Measurements from ENCODE around the gene METTL25.

METTL25 gene

GRCh38 chr12:82358200-82359114 is at the start of gene METTL25, which contains the start of gene CCDC59:
METTL25 (plus strand) TSS chr12:82358529; CDS start chr12:82358566, 37 bp downstream.
CCDC59 (minus strand) TSS chr12:82358387; CDS start chr12:82358376, 11 bp downstream.
- H3K4me3 ChIP-seq (ENCODE audit: low read depth, low read length) = peak within 1 kb of the TSS; percentile 100
- peak; percentile 87 for TF ChIP-seq CTCF (IDR thresholded peaks at IDR 0.05; ENCODE audit: low read depth, low read length)

- H3K4me3 ChIP-seq (ENCODE audit: low read depth, low read length) = no peak overlapping the region
- no peak for TF ChIP-seq CTCF (IDR thresholded peaks at IDR 0.05; ENCODE audit: low read depth, low read length)
Observed at GRCh38 chr12:82314406-82314892, 43.9 kb upstream of the METTL25 start.

- TF ChIP-seq CTCF (IDR thresholded peaks at IDR 0.05; ENCODE audit: low read depth, low read length) = no peak
- H3K4me3 ChIP-seq (ENCODE audit: low read depth, low read length) = no peak overlapping the region
Observed at GRCh38 chr12:82319276-82319675, 39.1 kb upstream of the METTL25 start.

- no peak overlapping the region for H3K4me3 ChIP-seq (ENCODE audit: low read depth, low read length)
- TF ChIP-seq CTCF (IDR thresholded peaks at IDR 0.05; ENCODE audit: low read depth, low read length) = no peak
Observed at GRCh38 chr12:82325540-82326336, 32.6 kb upstream of the METTL25 start.

GRCh38 chr12:82326905-82327503 is 31.3 kb upstream of the METTL25 start:
- no peak overlapping the region for H3K4me3 ChIP-seq (ENCODE audit: low read depth, low read length)
- peak; percentile 12; the same call in 1 of the 2 replicates for TF ChIP-seq CTCF (IDR thresholded peaks at IDR 0.05; ENCODE audit: low read depth, low read length)

GRCh38 chr12:82327861-82328260 is 30.5 kb upstream of the METTL25 start:
- no peak for TF ChIP-seq CTCF (IDR thresholded peaks at IDR 0.05; ENCODE audit: low read depth, low read length)
- H3K4me3 ChIP-seq (ENCODE audit: low read depth, low read length) = no peak overlapping the region
